ENCODE results near the gene HNRNPH2. TPM values are rescaled to one million over a fixed set of nuclear protein-coding genes. Genes with fewer than 3 reads are reported as not detected.

Gene HNRNPH2
- polyA plus RNA-seq, 1 donor (not counting 4 experiments of a cell fraction or from before 2014, with no cell fraction given): 73.2 TPM

DNA sequence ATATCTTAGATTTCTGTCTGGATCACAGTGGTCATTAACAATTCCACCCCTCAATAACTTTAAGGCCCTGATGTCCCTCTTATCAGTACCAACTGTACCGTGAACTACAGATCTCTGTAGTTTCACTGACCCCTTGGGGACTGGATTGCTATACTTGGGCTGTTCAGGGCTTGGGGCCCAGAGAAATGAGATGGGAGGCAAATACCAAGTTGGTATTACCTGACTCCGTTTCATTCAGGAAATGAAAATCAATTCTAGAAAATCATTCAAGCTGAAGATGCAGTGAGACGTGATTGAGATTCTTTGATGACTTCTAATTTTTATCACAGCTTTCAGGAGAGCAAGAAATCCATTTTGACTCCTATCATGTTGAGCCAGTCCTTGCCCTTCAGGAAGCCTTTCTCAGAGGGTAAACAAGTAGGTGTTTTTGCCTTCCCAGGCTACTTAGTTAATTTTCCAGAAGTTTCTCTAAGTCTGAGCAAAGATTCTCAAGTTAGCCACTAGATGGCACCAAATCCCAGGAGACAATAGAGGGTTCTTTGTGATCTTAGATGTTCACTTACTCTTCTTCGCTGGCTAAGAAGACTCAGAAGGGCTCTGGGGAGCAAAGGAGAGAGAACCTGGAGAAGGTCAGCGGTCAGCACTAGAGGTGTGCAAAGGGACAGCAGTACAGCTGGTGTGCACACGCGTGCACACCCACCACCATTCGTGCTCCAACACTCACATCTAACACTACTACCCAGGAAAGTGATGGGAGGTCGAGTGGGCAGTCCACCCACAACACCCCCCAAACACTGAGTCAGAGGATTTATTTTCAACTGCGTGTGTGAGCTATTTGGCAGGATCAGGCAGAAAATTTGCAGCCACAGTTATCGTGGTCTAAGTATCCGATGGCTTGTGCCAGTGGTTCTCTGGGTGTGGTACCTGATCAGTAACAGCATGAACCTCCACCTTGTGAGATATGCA lies 7.4 kb downstream of the HNRNPH2 start:
- Histone ChIP-seq H3K4me3 (ENCODE audit: control insufficient read depth in 2 of 3, extremely low read depth in 1 of 3, insufficient read depth in 2 of 3, low read depth in 1 of 3, low read length in 3 of 3) (no peak overlapping the region), H3K27ac (ENCODE audit: control insufficient read depth, insufficient read depth, low read length) (no peak overlapping the region), H3K4me2 (ENCODE audit: control insufficient read depth, extremely low read depth, insufficient read depth, low read depth, low read length) (no peak overlapping the region), H3K4me1 (ENCODE audit: control insufficient read depth, extremely low read depth, insufficient read depth, low read length) (peaks cover under 1% of the 10 kb centered on the region), H3K9ac (ENCODE audit: control insufficient read depth, extremely low read depth, insufficient read depth, low read length) (no peak overlapping the region), H3K36me3 (ENCODE audit: control insufficient read depth in 2 of 2, extremely low read depth in 1 of 2, insufficient read depth in 2 of 2, low read length in 2 of 2) (peaks cover 0 to 2% of the 10 kb centered on the region in 2 experiments), H3K79me2 (ENCODE audit: control insufficient read depth, insufficient read depth, low read length) (peaks cover 18% of the 10 kb centered on the region), H3K9me1 (ENCODE audit: control insufficient read depth, extremely low read depth, insufficient read depth, low read length) (no peaks in the 10 kb centered on the region), H2AFZ (ENCODE audit: control insufficient read depth, low read length) (no peak overlapping the region), H3K9me3 (ENCODE audit: control insufficient read depth, low read depth, low read length) (no peaks in the 10 kb centered on the region), H4K20me1 (ENCODE audit: control insufficient read depth, extremely low read depth, insufficient read depth, low read length) (no peaks in the 10 kb centered on the region), H3K27me3 (ENCODE audit: control insufficient read depth, extremely low read depth, insufficient read depth, low read length) (no peaks in the 10 kb centered on the region)
- TF ChIP-seq, protein P1, sequence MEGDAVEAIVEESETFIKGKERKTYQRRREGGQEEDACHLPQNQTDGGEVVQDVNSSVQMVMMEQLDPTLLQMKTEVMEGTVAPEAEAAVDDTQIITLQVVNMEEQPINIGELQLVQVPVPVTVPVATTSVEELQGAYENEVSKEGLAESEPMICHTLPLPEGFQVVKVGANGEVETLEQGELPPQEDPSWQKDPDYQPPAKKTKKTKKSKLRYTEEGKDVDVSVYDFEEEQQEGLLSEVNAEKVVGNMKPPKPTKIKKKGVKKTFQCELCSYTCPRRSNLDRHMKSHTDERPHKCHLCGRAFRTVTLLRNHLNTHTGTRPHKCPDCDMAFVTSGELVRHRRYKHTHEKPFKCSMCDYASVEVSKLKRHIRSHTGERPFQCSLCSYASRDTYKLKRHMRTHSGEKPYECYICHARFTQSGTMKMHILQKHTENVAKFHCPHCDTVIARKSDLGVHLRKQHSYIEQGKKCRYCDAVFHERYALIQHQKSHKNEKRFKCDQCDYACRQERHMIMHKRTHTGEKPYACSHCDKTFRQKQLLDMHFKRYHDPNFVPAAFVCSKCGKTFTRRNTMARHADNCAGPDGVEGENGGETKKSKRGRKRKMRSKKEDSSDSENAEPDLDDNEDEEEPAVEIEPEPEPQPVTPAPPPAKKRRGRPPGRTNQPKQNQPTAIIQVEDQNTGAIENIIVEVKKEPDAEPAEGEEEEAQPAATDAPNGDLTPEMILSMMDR (optimal IDR thresholded peaks at IDR 0.05 in 1 of 3, IDR thresholded peaks at IDR 0.05 in 1 of 3, conservative IDR thresholded peaks at IDR 0.05 in 1 of 3; ENCODE audit: extremely low read depth in 1 of 3, insufficient read depth in 2 of 3, low read length in 3 of 3): peak in 2 of 3 experiments; percentile 70 to 72
- TF ChIP-seq EZH2 (IDR thresholded peaks at IDR 0.05; ENCODE audit: low read length): no peak
- FAIRE-seq (peak; percentile 64), DNase-seq (ENCODE audit: low read depth, low spot score) (no peak)
- dilution Hi-C loops (cut with MboI; ENCODE audit: extremely low pct_ligation_motif_present, low sequenced_read_pairs): no loop called here

DNA sequence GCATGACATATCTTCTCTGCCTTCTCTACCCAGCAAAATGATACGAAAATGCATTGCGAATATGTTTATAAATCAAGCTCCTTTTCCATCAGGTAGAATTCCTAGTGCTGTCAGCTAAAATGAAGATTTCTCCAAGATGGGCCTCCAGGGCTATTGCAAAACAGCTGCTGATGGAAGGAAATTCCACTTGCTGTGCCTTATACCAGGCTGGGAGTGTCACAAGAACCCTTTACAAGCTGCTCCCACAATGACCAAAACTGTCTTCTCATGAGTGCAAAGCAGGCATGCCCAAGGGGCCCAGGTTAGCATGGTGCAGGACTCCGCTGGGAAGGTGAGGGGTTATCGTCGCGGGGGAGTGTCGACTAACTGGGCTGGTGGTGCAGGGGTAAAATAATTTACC lies 8.7 kb downstream of the HNRNPH2 start:
- H3K9ac ChIP-seq (ENCODE audit: control insufficient read depth, extremely low read depth, insufficient read depth, low read length): no peak overlapping the region
- no peak for DNase-seq (ENCODE audit: low read depth, low spot score)
- dilution Hi-C loops (cut with MboI; ENCODE audit: extremely low pct_ligation_motif_present, low sequenced_read_pairs): no loop called here

More for the DNA sequence above, 8.7 kb downstream of the HNRNPH2 start:
- Histone ChIP-seq H3K4me1 (ENCODE audit: control insufficient read depth, extremely low read depth, insufficient read depth, low read length) (no peaks in the 10 kb centered on the region), H3K79me2 (ENCODE audit: control insufficient read depth, insufficient read depth, low read length) (peaks cover 10% of the 10 kb centered on the region), H4K20me1 (ENCODE audit: control insufficient read depth, extremely low read depth, insufficient read depth, low read length) (no peaks in the 10 kb centered on the region), H3K4me2 (ENCODE audit: control insufficient read depth, extremely low read depth, insufficient read depth, low read depth, low read length) (no peak overlapping the region), H3K9me1 (ENCODE audit: control insufficient read depth, extremely low read depth, insufficient read depth, low read length) (no peaks in the 10 kb centered on the region), H3K9me3 (ENCODE audit: control insufficient read depth, low read depth, low read length) (no peaks in the 10 kb centered on the region), H2AFZ (ENCODE audit: control insufficient read depth, low read length) (no peak overlapping the region), H3K27me3 (ENCODE audit: control insufficient read depth, extremely low read depth, insufficient read depth, low read length) (no peaks in the 10 kb centered on the region), H3K36me3 (ENCODE audit: control insufficient read depth in 2 of 2, extremely low read depth in 1 of 2, insufficient read depth in 2 of 2, low read length in 2 of 2) (peaks cover 0 to 2% of the 10 kb centered on the region in 2 experiments), H3K4me3 (ENCODE audit: control insufficient read depth in 2 of 3, extremely low read depth in 1 of 3, insufficient read depth in 2 of 3, low read depth in 1 of 3, low read length in 3 of 3) (no peak overlapping the region), H3K27ac (ENCODE audit: control insufficient read depth, insufficient read depth, low read length) (no peak overlapping the region)
- TF ChIP-seq EZH2 (IDR thresholded peaks at IDR 0.05; ENCODE audit: low read length): no peak
- TF ChIP-seq, protein P1 (optimal IDR thresholded peaks at IDR 0.05 in 1 of 3, IDR thresholded peaks at IDR 0.05 in 1 of 3, conservative IDR thresholded peaks at IDR 0.05 in 1 of 3; ENCODE audit: extremely low read depth in 1 of 3, insufficient read depth in 2 of 3, low read length in 3 of 3): no peak
- no peak for FAIRE-seq
